Ascending aorta (tissue), 2 donors: ENCODE measurements around the gene SPTY2D1. TPM values are rescaled to one million over a fixed set of nuclear protein-coding genes. Genes with fewer than 3 reads are reported as not detected.
A peak's percentile ranks its signal among the peaks of the same experiment; 100 is the strongest.
"Not testable (repeated sequence)": the region's sequence is repeated elsewhere in the genome, so short reads cannot be mapped to it uniquely, and the experiment has no call there.

Source experiments
- DNase-seq, 2 donors: peaks; one replicate each; pipeline ENCODE4 v3.0.0-alpha.2; 2019; ENCODE audit warnings: low spot score in 2 of 2
- H3K27ac ChIP-seq, 2 donors: fragments of 200-600 bp; sonication (generic); one replicate each; pipeline ENCODE4 v1.5.1; 2016 to 2017; ENCODE audit warnings: mild to moderate bottlenecking in 1 of 2
- H3K27me3 ChIP-seq: fragments of 200-600 bp; sonication (generic); one replicate; pipeline ENCODE4 v1.5.1; 2017
- H3K36me3 ChIP-seq, 2 donors: fragments of 200-600 bp; sonication (generic); one replicate each; pipeline ENCODE4 v1.5.1; 2016
- H3K4me1 ChIP-seq, 2 donors: fragments of 200-600 bp; sonication (generic); one replicate each; pipeline ENCODE4 v1.5.1; 2016 to 2017; ENCODE audit warnings: mild to moderate bottlenecking in 1 of 2
- H3K4me3 ChIP-seq, 2 donors: fragments of 200-600 bp; sonication (generic); one replicate each; pipeline ENCODE4 v1.5.1; 2016 to 2017; ENCODE audit warnings: mild to moderate bottlenecking in 1 of 2
- H3K9me3 ChIP-seq, 2 donors: fragments of 200-600 bp; sonication (generic); one replicate each; pipeline ENCODE4 v1.5.1; 2016
- intact Hi-C: fragments of 100-400 bp; cut with DNase I; formaldehyde crosslinking; loops from one replicate; pipeline ENCODE4 v1.15.1; 2023
- total RNA-seq: library from RNA; depleted of rRNA; stranded (reverse); fragments of >200 nt; gene quantifications from one replicate; pipeline ENCODE4 v1.1.0, GENCODE V29; 2016
- TF ChIP-seq, protein P1 (sequence below), 3 experiments: fragments of 200-600 bp in 2 of 3; fragments of 450-650 bp in 1 of 3; sonication (generic) in 2 of 3; IDR thresholded peaks; one replicate each; pipeline ENCODE4 v1.5.1; 2016 to 2019; ENCODE audit warnings: antibody characterized with exemption in 3 of 3, mild to moderate bottlenecking in 1 of 3, moderate library complexity in 1 of 3

SPTY2D1 gene
- total RNA-seq, 1 donor from 2014 or later, result 7.8 TPM

DNA sequence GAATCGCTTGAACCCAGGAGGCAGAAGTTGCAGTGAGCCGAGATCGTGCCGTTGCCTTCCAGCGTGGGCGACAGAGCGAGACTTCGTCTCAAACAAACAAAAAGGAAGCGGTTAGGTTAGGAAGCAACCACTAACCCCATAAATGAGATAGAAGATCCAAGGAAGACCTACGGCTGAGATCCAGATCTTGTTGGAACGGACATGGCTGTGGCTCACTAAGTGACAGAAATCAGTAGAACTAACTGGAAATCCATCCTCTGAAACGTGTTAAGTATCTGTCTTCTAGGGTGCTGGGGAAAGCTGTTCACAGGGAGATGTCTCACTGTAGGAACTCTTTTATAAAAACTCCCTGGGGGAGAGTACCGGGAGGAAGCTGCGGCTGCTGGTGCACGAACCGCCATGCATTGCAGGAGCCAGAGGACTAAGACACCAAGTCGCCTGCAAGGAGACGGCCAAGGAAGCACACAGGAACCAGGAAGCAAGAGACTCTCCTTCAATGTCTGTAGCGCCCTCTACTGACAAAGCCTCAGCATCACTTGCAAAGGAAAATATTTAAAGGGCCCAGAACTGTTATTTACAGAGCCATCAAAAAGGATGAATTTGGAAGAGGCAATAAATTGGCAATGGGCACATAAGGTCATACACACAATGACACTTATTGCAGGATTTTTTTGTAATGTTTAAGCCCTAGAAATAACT lies 16.9 kb upstream of the SPTY2D1 start:
- no peak overlapping the region for H3K4me3 ChIP-seq
- DNase-seq, result peak in 1 of 2 donors; percentile 72
- H3K27me3 ChIP-seq, result no peaks in the 10 kb centered on the region
- H3K9me3 ChIP-seq, result no peaks in the 10 kb centered on the region
- no peaks in the 10 kb centered on the region for H3K36me3 ChIP-seq
- intact Hi-C loops, result no loop called here
- no peaks in the 10 kb centered on the region for H3K4me1 ChIP-seq
- TF ChIP-seq, protein P1, sequence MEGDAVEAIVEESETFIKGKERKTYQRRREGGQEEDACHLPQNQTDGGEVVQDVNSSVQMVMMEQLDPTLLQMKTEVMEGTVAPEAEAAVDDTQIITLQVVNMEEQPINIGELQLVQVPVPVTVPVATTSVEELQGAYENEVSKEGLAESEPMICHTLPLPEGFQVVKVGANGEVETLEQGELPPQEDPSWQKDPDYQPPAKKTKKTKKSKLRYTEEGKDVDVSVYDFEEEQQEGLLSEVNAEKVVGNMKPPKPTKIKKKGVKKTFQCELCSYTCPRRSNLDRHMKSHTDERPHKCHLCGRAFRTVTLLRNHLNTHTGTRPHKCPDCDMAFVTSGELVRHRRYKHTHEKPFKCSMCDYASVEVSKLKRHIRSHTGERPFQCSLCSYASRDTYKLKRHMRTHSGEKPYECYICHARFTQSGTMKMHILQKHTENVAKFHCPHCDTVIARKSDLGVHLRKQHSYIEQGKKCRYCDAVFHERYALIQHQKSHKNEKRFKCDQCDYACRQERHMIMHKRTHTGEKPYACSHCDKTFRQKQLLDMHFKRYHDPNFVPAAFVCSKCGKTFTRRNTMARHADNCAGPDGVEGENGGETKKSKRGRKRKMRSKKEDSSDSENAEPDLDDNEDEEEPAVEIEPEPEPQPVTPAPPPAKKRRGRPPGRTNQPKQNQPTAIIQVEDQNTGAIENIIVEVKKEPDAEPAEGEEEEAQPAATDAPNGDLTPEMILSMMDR (IDR thresholded peaks at IDR 0.05), result peak; percentile 23 to 47 (median 28)
- no peak overlapping the region for H3K27ac ChIP-seq

DNA sequence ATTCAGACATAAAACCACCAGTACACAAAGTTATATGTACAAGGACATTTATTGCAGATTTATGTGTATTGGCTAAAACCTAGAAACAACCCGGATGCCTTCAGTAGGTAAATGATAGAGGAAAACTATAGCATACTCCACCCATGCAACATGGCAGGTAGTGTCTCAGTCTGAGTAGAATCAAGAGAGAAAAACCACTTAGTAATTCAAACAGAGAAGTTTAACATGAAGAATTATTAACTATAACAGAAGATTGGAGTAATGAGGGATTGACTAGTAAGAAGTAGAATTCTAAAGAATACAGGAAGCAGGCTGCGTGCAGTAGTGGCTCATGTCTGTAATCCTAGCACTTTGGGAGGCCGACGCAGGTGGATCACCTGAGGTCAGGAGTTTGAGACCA lies 16.2 kb upstream of the SPTY2D1 start:
- TF ChIP-seq, protein P1 (IDR thresholded peaks at IDR 0.05), result no peak
- H3K27me3 ChIP-seq, result no peaks in the 10 kb centered on the region
- no peaks in the 10 kb centered on the region for H3K4me1 ChIP-seq
- intact Hi-C loops, result no loop called here
- no peak overlapping the region for H3K27ac ChIP-seq
- no peak for DNase-seq
- no peak overlapping the region for H3K4me3 ChIP-seq
- no peaks in the 10 kb centered on the region for H3K9me3 ChIP-seq
- no peaks in the 10 kb centered on the region for H3K36me3 ChIP-seq

DNA sequence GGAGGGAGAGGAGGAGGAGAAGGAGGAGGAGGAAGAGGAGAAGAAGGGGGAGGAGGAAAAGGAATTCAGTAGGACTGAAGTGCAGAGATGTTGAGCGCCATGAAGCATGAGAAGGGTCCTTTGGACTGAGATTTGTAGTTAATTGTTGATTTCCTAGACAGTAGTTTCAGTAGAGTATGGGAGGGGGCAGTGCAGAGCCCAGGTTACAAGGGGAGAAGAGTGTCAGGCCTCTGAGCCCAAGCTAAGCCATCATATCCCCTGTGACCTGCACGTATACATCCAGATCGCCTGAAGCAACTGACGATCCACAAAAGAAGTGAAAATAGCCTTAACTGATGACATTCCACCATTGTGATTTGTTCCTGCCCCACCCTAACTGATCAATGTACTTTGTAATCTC lies 8.9 kb upstream of the SPTY2D1 start:
- H3K4me3 ChIP-seq, H3K4me1 ChIP-seq, H3K36me3 ChIP-seq, DNase-seq, H3K9me3 ChIP-seq, H3K27ac ChIP-seq, H3K27me3 ChIP-seq: not testable (repeated sequence)
- intact Hi-C loops, result loop anchor here (5.0 kb wide), 1 partner anchor 41 kb away; no protein-coding TSS in a partner anchor

DNA sequence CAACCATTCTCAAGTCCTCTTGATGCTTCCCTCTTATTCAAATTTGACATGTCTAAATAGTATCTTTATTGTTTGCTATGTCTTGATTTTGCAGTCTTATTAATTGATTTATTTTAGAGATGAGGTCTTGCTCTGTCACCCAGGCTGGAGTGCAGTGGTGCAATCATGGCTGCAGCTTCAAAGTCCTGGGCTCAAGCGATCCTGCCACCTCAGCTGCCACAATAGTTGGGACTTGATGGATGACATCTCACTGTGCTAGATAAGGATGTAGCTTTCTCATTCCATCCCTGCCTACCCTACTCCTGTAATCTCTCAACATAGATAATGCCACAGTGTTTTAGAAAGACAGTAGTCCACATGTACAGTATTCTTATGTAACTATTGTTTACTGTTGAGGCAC lies 7.5 kb upstream of the SPTY2D1 start:
- Histone ChIP-seq H3K27ac (no peak overlapping the region), H3K36me3 (no peaks in the 10 kb centered on the region), H3K4me1 (no peaks in the 10 kb centered on the region), H3K9me3 (no peaks in the 10 kb centered on the region), H3K27me3 (no peaks in the 10 kb centered on the region), H3K4me3 (no peak overlapping the region)
- DNase-seq, result no peak
- intact Hi-C loops, result loop anchor here (5.0 kb wide), 1 partner anchor 39 kb away; no protein-coding TSS in a partner anchor
- TF ChIP-seq, protein P1 (IDR thresholded peaks at IDR 0.05), result no peak

DNA sequence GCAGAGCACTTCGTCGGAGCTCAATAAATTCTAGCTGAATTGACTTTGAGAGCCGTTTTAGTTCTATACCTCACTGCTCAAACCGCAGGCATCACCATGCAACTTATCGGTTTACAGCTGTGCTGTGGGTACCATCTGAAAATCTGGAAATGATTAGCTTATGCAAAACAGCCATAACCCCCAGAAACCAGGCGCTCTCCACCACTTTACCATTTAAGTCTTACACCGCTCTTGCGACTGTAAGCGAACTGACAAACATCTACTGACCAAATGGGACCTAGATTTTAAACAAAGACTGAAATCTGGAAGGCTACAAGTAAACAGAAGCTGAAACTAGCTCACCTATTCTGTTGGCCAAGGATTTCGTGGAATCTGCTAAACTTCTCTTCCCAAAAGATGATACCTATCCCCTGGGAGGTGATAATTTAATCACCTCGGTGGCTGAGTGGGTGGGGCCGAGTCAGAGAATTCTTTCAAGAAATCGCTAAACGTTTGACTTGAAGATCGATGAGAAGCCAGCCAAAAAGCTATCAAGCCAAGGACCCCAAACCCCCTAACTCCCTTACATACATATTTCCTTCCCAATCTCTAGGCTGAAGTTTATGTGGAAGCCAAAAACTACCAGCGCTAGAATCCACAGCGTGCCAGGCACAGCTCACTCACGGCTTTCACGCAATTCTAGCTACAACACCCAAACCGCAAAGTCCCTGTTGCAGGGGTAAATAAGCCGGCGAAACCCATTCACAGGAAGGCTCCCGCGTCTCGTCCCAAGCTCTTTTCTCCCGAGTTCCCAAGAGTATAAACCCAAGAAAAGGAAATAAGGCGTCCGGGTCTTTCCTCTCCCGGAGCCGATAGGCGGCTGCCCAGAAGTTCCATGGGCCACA lies 644 bp downstream of the SPTY2D1 start:
- peaks cover 0 to 12% of the 10 kb centered on the region in 2 donors for H3K4me1 ChIP-seq
- H3K4me3 ChIP-seq, result peak overlapping the region; percentile 84 to 99
- H3K27me3 ChIP-seq, result no peaks in the 10 kb centered on the region
- no peak for DNase-seq
- TF ChIP-seq, protein P1 (IDR thresholded peaks at IDR 0.05), result no peak
- H3K36me3 ChIP-seq, result no peaks in the 10 kb centered on the region
- H3K9me3 ChIP-seq, result no peaks in the 10 kb centered on the region
- H3K27ac ChIP-seq, result peak overlapping the region; percentile 96
- intact Hi-C loops, result loop anchor here (1.0 to 5.0 kb wide), 10 partner anchors 15 to 1556 kb away; partner anchors contain the start of genes GTF2H1, HPS5, RPS13 and SERGEF

DNA sequence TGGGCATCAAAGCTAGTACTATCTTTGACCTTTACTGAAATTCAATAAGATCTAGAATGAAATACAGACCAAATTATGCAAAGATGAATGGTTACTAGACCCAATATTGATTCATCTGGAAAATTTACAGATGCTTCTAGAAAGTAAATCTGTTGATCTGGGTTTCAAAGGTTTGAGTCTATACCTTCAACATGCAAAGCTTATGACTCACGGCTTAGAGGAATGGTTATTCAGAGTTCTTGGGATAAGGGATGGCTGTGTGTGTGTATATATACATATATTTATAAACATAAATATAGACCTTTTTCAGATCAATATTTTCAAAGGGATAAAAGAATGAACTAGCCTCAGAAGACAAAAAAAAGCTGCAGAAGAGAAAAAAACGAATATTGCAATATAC lies 1.3 kb downstream of the SPTY2D1 start:
- Histone ChIP-seq H3K4me3 (peak overlapping the region; percentile 84 to 99), H3K27me3 (no peaks in the 10 kb centered on the region), H3K9me3 (no peaks in the 10 kb centered on the region), H3K36me3 (no peaks in the 10 kb centered on the region), H3K4me1 (peaks cover 0 to 12% of the 10 kb centered on the region in 2 donors), H3K27ac (no peak overlapping the region)
- TF ChIP-seq, protein P1 (IDR thresholded peaks at IDR 0.05), result no peak
- intact Hi-C loops, result loop anchor here (5.0 kb wide), 2 partner anchors 89 to 1556 kb away; partner anchors contain the start of gene RPS13
- no peak for DNase-seq
